ENCODE results near the gene NIF3L1. TPM values are rescaled to one million over a fixed set of nuclear protein-coding genes. Genes with fewer than 3 reads are reported as not detected.

Gene NIF3L1
- total and polyA plus RNA-seq, 9 of the 15 experiments (the other 6 are each of a cell fraction or from before 2014, with no cell fraction given) = 26.7 to 89.5 (median 45.6) TPM

GRCh38 chr2:200888704-200889625 is at the start of gene NIF3L1, which contains the start of gene PPIL3 (continued):
- TF ChIP-seq JUND (IDR thresholded peaks at IDR 0.05; ENCODE audit: borderline replicate concordance, low read depth, low read length) (peak; percentile 34), JUND (tag; IDR thresholded peaks at IDR 0.05; ENCODE audit: borderline replicate concordance, low read depth, low read length) (no peak; the same call in 1 of the 3 replicates), DACH1 (IDR thresholded peaks at IDR 0.05; ENCODE audit: partially characterized antibody) (no peak), NEUROD1 (IDR thresholded peaks at IDR 0.05; ENCODE audit: borderline replicate concordance, low read depth, low read length, partially characterized antibody) (peak; percentile 46), CBX1 (IDR thresholded peaks at IDR 0.05; ENCODE audit: low read depth) (no peak), ZNF398 (CRISPR knock-in tag; IDR thresholded peaks at IDR 0.05) (no peak), ETV5 (CRISPR knock-in tag; IDR thresholded peaks at IDR 0.05; ENCODE audit: low read depth) (peak; percentile 62; the same call in 1 of the 2 replicates), EHMT2 (IDR thresholded peaks at IDR 0.05) (peak; percentile 79; the same call in 1 of the 2 replicates), ZNF583 (CRISPR knock-in tag; IDR thresholded peaks at IDR 0.05) (no peak), CBFA2T3 (IDR thresholded peaks at IDR 0.05) (peak; percentile 41), KAT2B (IDR thresholded peaks at IDR 0.05; ENCODE audit: low read depth, low read length) (no peak), ZNF518B (CRISPR knock-in tag; IDR thresholded peaks at IDR 0.05) (no peak), E2F5 (CRISPR knock-in tag; IDR thresholded peaks at IDR 0.05) (no peak), POLR2B (IDR thresholded peaks at IDR 0.05; ENCODE audit: low read depth, partially characterized antibody) (peak; percentile 86), ZZZ3 (IDR thresholded peaks at IDR 0.05) (peak; percentile 68; the same call in 1 of the 2 replicates), PTRF (tag; IDR thresholded peaks at IDR 0.05) (no peak), ZNF165 (CRISPR knock-in tag; IDR thresholded peaks at IDR 0.05; ENCODE audit: borderline replicate concordance) (no peak), KLF1 (tag; IDR thresholded peaks at IDR 0.05) (0 out of 2 replicates have a peak, but pooled peaks have one; percentile 18), TRIM28 (IDR thresholded peaks at IDR 0.05) (no peak), MXD1 (CRISPR knock-in tag; IDR thresholded peaks at IDR 0.05; ENCODE audit: borderline replicate concordance, poor library complexity, severe bottlenecking) (no peak), ETV1 (tag; conservative IDR thresholded peaks at IDR 0.05; ENCODE audit: low read depth) (peak; percentile 88), ESRRA (IDR thresholded peaks at IDR 0.05; ENCODE audit: borderline replicate concordance, low read depth) (peak; percentile 93)

All from K562 (cell line).